ENCODE results near the gene SLX9. TPM values are rescaled to one million over a fixed set of nuclear protein-coding genes. Genes with fewer than 3 reads are reported as not detected.

Gene SLX9
- total RNA-seq, 2 experiments from 2014 or later: 18.6 to 61.6 TPM

- no peak overlapping the region for H3K4me3 ChIP-seq (ENCODE audit: low read depth, low read length, poor library complexity, severe bottlenecking)
- no peak overlapping the region for H3K27ac ChIP-seq (ENCODE audit: low read depth, low read length, poor library complexity, severe bottlenecking)
- no peaks in the 10 kb centered on the region for H3K9me3 ChIP-seq (ENCODE audit: low read length)
- TF ChIP-seq CTCF (conservative IDR thresholded peaks at IDR 0.05; ENCODE audit: low read length) (no peak), EZH2phosphoT487 (IDR thresholded peaks at IDR 0.05; ENCODE audit: borderline replicate concordance, low read depth, low read length) (no peak)
- H3K36me3 ChIP-seq (ENCODE audit: insufficient read depth, low read length): no peaks in the 10 kb centered on the region
- no peak overlapping the region for H2AFZ ChIP-seq (ENCODE audit: low read length)
- H3K4me2 ChIP-seq (ENCODE audit: low read length): no peak overlapping the region
- H4K20me1 ChIP-seq (ENCODE audit: insufficient read depth, low read length): no peaks in the 10 kb centered on the region
- CTCF ChIA-PET (ENCODE audit: unreplicated experiment): no interaction called here
- no peaks in the 10 kb centered on the region for H3K4me1 ChIP-seq (ENCODE audit: insufficient read depth, low read length, poor library complexity, severe bottlenecking)
- POLR2A ChIA-PET: interaction anchor here (0.6 kb wide), 1 partner anchor 231 kb away, joined by 3 read pairs; no protein-coding TSS in a partner anchor
- intact Hi-C loops (cut with micrococcal nuclease; ENCODE audit: unreplicated experiment): loop anchor here (2.0 kb wide), 1 partner anchor 17 kb away; no protein-coding TSS in a partner anchor
- H3K9me2 ChIP-seq (ENCODE audit: insufficient read depth, low read length): no peaks in the 10 kb centered on the region
- H3K79me2 ChIP-seq (ENCODE audit: insufficient read depth, low read depth, low read length): no peaks in the 10 kb centered on the region
- no TSS peak for BruUV-seq (replicated peaks)
- DNase-seq (ENCODE audit: low spot score): no peak
Measured at GRCh38 chr21:44893948-44894656, 45.7 kb upstream of the SLX9 start.

GRCh38 chr21:44894687-44895302 is 45.0 kb upstream of the SLX9 start:
- H3K4me3 ChIP-seq (ENCODE audit: low read depth, low read length, poor library complexity, severe bottlenecking): no peak overlapping the region
- H3K79me2 ChIP-seq (ENCODE audit: insufficient read depth, low read depth, low read length): no peaks in the 10 kb centered on the region
- no peaks in the 10 kb centered on the region for H4K20me1 ChIP-seq (ENCODE audit: insufficient read depth, low read length)
- intact Hi-C loops (cut with micrococcal nuclease; ENCODE audit: unreplicated experiment): no loop called here
- no peaks in the 10 kb centered on the region for H3K4me1 ChIP-seq (ENCODE audit: insufficient read depth, low read length, poor library complexity, severe bottlenecking)
- no peaks in the 10 kb centered on the region for H3K9me3 ChIP-seq (ENCODE audit: low read length)
- POLR2A ChIA-PET: no interaction called here
- no TSS peak for BruUV-seq (replicated peaks)
- H3K4me2 ChIP-seq (ENCODE audit: low read length): no peak overlapping the region
- DNase-seq (ENCODE audit: low spot score): no peak
- TF ChIP-seq CTCF (conservative IDR thresholded peaks at IDR 0.05; ENCODE audit: low read length) (no peak), EZH2phosphoT487 (IDR thresholded peaks at IDR 0.05; ENCODE audit: borderline replicate concordance, low read depth, low read length) (no peak)
- CTCF ChIA-PET (ENCODE audit: unreplicated experiment): interaction anchor here (1.0 kb wide), 1 partner anchor 37 kb away, joined by 3 read pairs; no protein-coding TSS in a partner anchor
- no peaks in the 10 kb centered on the region for H3K9me2 ChIP-seq (ENCODE audit: insufficient read depth, low read length)
- no peaks in the 10 kb centered on the region for H3K36me3 ChIP-seq (ENCODE audit: insufficient read depth, low read length)
- H3K27ac ChIP-seq (ENCODE audit: low read depth, low read length, poor library complexity, severe bottlenecking): no peak overlapping the region
- H2AFZ ChIP-seq (ENCODE audit: low read length): no peak overlapping the region

- H3K27ac ChIP-seq (ENCODE audit: low read depth, low read length, poor library complexity, severe bottlenecking): no peak overlapping the region
- TF ChIP-seq CTCF (conservative IDR thresholded peaks at IDR 0.05; ENCODE audit: low read length) (no peak), EZH2phosphoT487 (IDR thresholded peaks at IDR 0.05; ENCODE audit: borderline replicate concordance, low read depth, low read length) (no peak)
- no peaks in the 10 kb centered on the region for H3K36me3 ChIP-seq (ENCODE audit: insufficient read depth, low read length)
- no peaks in the 10 kb centered on the region for H3K4me1 ChIP-seq (ENCODE audit: insufficient read depth, low read length, poor library complexity, severe bottlenecking)
- CTCF ChIA-PET (ENCODE audit: unreplicated experiment): interaction anchor here (1.0 kb wide), 1 partner anchor 36 kb away, joined by 3 read pairs; no protein-coding TSS in a partner anchor
- POLR2A ChIA-PET: interaction anchor here (0.6 kb wide), 1 partner anchor 165 kb away, joined by 3 read pairs; no protein-coding TSS in a partner anchor
- intact Hi-C loops (cut with micrococcal nuclease; ENCODE audit: unreplicated experiment): no loop called here
- DNase-seq (ENCODE audit: low spot score): no peak
- no TSS peak for BruUV-seq (replicated peaks)
- no peak overlapping the region for H2AFZ ChIP-seq (ENCODE audit: low read length)
- H4K20me1 ChIP-seq (ENCODE audit: insufficient read depth, low read length): no peaks in the 10 kb centered on the region
- no peaks in the 10 kb centered on the region for H3K79me2 ChIP-seq (ENCODE audit: insufficient read depth, low read depth, low read length)
- H3K9me3 ChIP-seq (ENCODE audit: low read length): no peaks in the 10 kb centered on the region
- H3K4me2 ChIP-seq (ENCODE audit: low read length): no peak overlapping the region
- H3K4me3 ChIP-seq (ENCODE audit: low read depth, low read length, poor library complexity, severe bottlenecking): no peak overlapping the region
- H3K9me2 ChIP-seq (ENCODE audit: insufficient read depth, low read length): no peaks in the 10 kb centered on the region
Measured at GRCh38 chr21:44895859-44896258, 44.0 kb upstream of the SLX9 start.
